ENCODE results near the gene CHST8. TPM values are rescaled to one million over a fixed set of nuclear protein-coding genes. Genes with fewer than 3 reads are reported as not detected.
"Not testable (repeated sequence)": the region's sequence is repeated elsewhere in the genome, so short reads cannot be mapped to it uniquely, and the experiment has no call there.

CHST8 gene
- total RNA-seq, 1 experiment from 2014 or later: not detected

GRCh38 chr19:33603377-33603776 lies 18.4 kb upstream of the CHST8 start:
- Mint-ChIP-seq H3K4me3 (ENCODE audit: unreplicated experiment) (no peak overlapping the region), H3K9me3 (ENCODE audit: unreplicated experiment) (peaks cover 32% of the 10 kb centered on the region), H3K27me3 (ENCODE audit: insufficient read depth, unreplicated experiment) (peaks cover 8% of the 10 kb centered on the region), H3K36me3 (ENCODE audit: insufficient read depth, unreplicated experiment) (no peaks in the 10 kb centered on the region), H3K27ac (ENCODE audit: unreplicated experiment) (no peak overlapping the region), H3K4me1 (ENCODE audit: low read depth, unreplicated experiment) (no peaks in the 10 kb centered on the region)
- intact Hi-C loops (cut with micrococcal nuclease; ENCODE audit: unreplicated experiment): no loop called here
- H3K4me1 ChIP-seq: no peaks in the 10 kb centered on the region
- no TSS peak for BruUV-seq (replicated peaks)
- no peak overlapping the region for H3K4me3 ChIP-seq (ENCODE audit: low read depth, low read length)
- DNase-seq: no peak
- CTCF ChIA-PET: no interaction called here
- H3K9me3 ChIP-seq: peaks cover 35% of the 10 kb centered on the region
- POLR2A ChIA-PET: no interaction called here
- no peaks in the 10 kb centered on the region for H3K36me3 ChIP-seq (ENCODE audit: control insufficient read depth, insufficient read depth, low read length)
- TF ChIP-seq CTCF (IDR thresholded peaks at IDR 0.05; ENCODE audit: insufficient read depth in 1 of 2, low read depth in 1 of 2, low read length in 1 of 2, severe bottlenecking in 1 of 2, unreplicated experiment in 1 of 2): no peak
- no peaks in the 10 kb centered on the region for H3K27me3 ChIP-seq (replicated peaks; ENCODE audit: control insufficient read depth, insufficient read depth, low read length)

- Mint-ChIP-seq H3K9me3 (ENCODE audit: unreplicated experiment) (peaks cover 28% of the 10 kb centered on the region), H3K27me3 (ENCODE audit: insufficient read depth, unreplicated experiment) (peaks cover 8% of the 10 kb centered on the region), H3K36me3 (ENCODE audit: insufficient read depth, unreplicated experiment) (no peaks in the 10 kb centered on the region), H3K4me3 (ENCODE audit: unreplicated experiment) (no peak overlapping the region), H3K27ac (ENCODE audit: unreplicated experiment) (no peak overlapping the region), H3K4me1 (ENCODE audit: low read depth, unreplicated experiment) (no peaks in the 10 kb centered on the region)
- H3K9me3 ChIP-seq: peaks cover 48% of the 10 kb centered on the region
- ChIA-PET CTCF (no interaction called here), POLR2A (no interaction called here)
- no peak for DNase-seq
- no TSS peak for BruUV-seq (replicated peaks)
- intact Hi-C loops (cut with micrococcal nuclease; ENCODE audit: unreplicated experiment): no loop called here
- no peaks in the 10 kb centered on the region for H3K4me1 ChIP-seq
- TF ChIP-seq CTCF (IDR thresholded peaks at IDR 0.05; ENCODE audit: insufficient read depth in 1 of 2, low read depth in 1 of 2, low read length in 1 of 2, severe bottlenecking in 1 of 2, unreplicated experiment in 1 of 2): no peak
- H3K36me3 ChIP-seq (ENCODE audit: control insufficient read depth, insufficient read depth, low read length): no peaks in the 10 kb centered on the region
- H3K27me3 ChIP-seq (replicated peaks; ENCODE audit: control insufficient read depth, insufficient read depth, low read length): no peaks in the 10 kb centered on the region
- no peak overlapping the region for H3K4me3 ChIP-seq (ENCODE audit: low read depth, low read length)
Observed at GRCh38 chr19:33604651-33605050, 17.1 kb upstream of the CHST8 start.

- peaks cover 38% of the 10 kb centered on the region for H3K9me3 Mint-ChIP-seq (ENCODE audit: unreplicated experiment)
- H3K27ac Mint-ChIP-seq (ENCODE audit: unreplicated experiment); intact Hi-C loops (cut with micrococcal nuclease; ENCODE audit: unreplicated experiment); H3K27me3 Mint-ChIP-seq (ENCODE audit: insufficient read depth, unreplicated experiment); H3K27me3 ChIP-seq (replicated peaks; ENCODE audit: control insufficient read depth, insufficient read depth, low read length); H3K4me3 ChIP-seq (ENCODE audit: low read depth, low read length); CTCF ChIA-PET; H3K4me1 ChIP-seq; DNase-seq; H3K36me3 Mint-ChIP-seq (ENCODE audit: insufficient read depth, unreplicated experiment); BruUV-seq (replicated peaks); POLR2A ChIA-PET; H3K4me1 Mint-ChIP-seq (ENCODE audit: low read depth, unreplicated experiment); H3K4me3 Mint-ChIP-seq (ENCODE audit: unreplicated experiment); H3K36me3 ChIP-seq (ENCODE audit: control insufficient read depth, insufficient read depth, low read length): not testable (repeated sequence)
- peaks cover 52% of the 10 kb centered on the region for H3K9me3 ChIP-seq
Observed at GRCh38 chr19:33605803-33606295, 15.9 kb upstream of the CHST8 start.

GRCh38 chr19:33606556-33606955 lies 15.2 kb upstream of the CHST8 start:
- Histone ChIP-seq H3K4me1 (no peaks in the 10 kb centered on the region), H3K27me3 (replicated peaks; ENCODE audit: control insufficient read depth, insufficient read depth, low read length) (no peaks in the 10 kb centered on the region), H3K4me3 (ENCODE audit: low read depth, low read length) (no peak overlapping the region), H3K36me3 (ENCODE audit: control insufficient read depth, insufficient read depth, low read length) (no peaks in the 10 kb centered on the region), H3K9me3 (peaks cover 45% of the 10 kb centered on the region)
- Mint-ChIP-seq H3K27ac (ENCODE audit: unreplicated experiment) (no peak overlapping the region), H3K27me3 (ENCODE audit: insufficient read depth, unreplicated experiment) (peaks cover 8% of the 10 kb centered on the region), H3K9me3 (ENCODE audit: unreplicated experiment) (peaks cover 31% of the 10 kb centered on the region), H3K4me1 (ENCODE audit: low read depth, unreplicated experiment) (no peaks in the 10 kb centered on the region), H3K36me3 (ENCODE audit: insufficient read depth, unreplicated experiment) (no peaks in the 10 kb centered on the region), H3K4me3 (ENCODE audit: unreplicated experiment) (no peak overlapping the region)
- no TSS peak for BruUV-seq (replicated peaks)
- CTCF ChIA-PET: no interaction called here
- TF ChIP-seq CTCF (IDR thresholded peaks at IDR 0.05; ENCODE audit: insufficient read depth in 1 of 2, low read depth in 1 of 2, low read length in 1 of 2, severe bottlenecking in 1 of 2, unreplicated experiment in 1 of 2): no peak
- intact Hi-C loops (cut with micrococcal nuclease; ENCODE audit: unreplicated experiment): no loop called here
- POLR2A ChIA-PET: no interaction called here
- no peak for DNase-seq

All from Caco-2 (cell line).